Caco-2 (cell line): ENCODE measurements around the gene ST8SIA1. TPM values are rescaled to one million over a fixed set of nuclear protein-coding genes. Genes with fewer than 3 reads are reported as not detected.

Experiments used
- BruUV-seq: library from RNA; stranded (reverse); fragments of 400-500 nt; replicated peaks from 2 replicates; lab custom pipeline; 2021; lab: Mats Ljungman, UMichigan
- CTCF ChIA-PET: fragments of 300-600 bp; sonication (Branson Sonifier 250); formaldehyde crosslinking; loops from one replicate; lab custom pipeline; 2022; ENCODE audit warnings: antibody characterized with exemption; lab: Charles Lee
- POLR2A ChIA-PET: fragments of 300-600 bp; sonication (Branson Sonifier 250); formaldehyde crosslinking; loops from one replicate; lab custom pipeline; 2022; ENCODE audit warnings: antibody characterized with exemption; lab: Charles Lee
- DNase-seq, 2 experiments: peaks; one replicate each; pipeline versions ENCODE4 v3.0.0 to v3.0.0-alpha.2; 2020 to 2022
- H3K27me3 ChIP-seq: replicated peaks from 2 replicates; pipeline ENCODE4 v1.6.0; 2011; ENCODE audit warnings: low read length; ENCODE audit not compliant: control insufficient read depth, insufficient read depth
- H3K36me3 ChIP-seq: 2 replicates; pipeline ENCODE4 v1.5.1; 2011; ENCODE audit warnings: low read length; ENCODE audit not compliant: control insufficient read depth, insufficient read depth
- H3K4me1 ChIP-seq: fragments of 250-450 bp; sonication (Bioruptor Pico); 2 replicates; pipeline ENCODE4 v1.5.1; 2020; ENCODE audit warnings: mild to moderate bottlenecking
- H3K4me3 ChIP-seq: 2 replicates; pipeline ENCODE4 v1.5.1; 2011; ENCODE audit warnings: low read depth, mild to moderate bottlenecking, control low read depth, low read length
- H3K9me3 ChIP-seq: fragments of 250-450 bp; sonication (Bioruptor Pico); 2 replicates; pipeline ENCODE4 v1.5.1; 2020; ENCODE audit warnings: mild to moderate bottlenecking, moderate library complexity
- H3K27ac Mint-ChIP-seq: one replicate; pipeline ENCODE4 v1.8.0; 2022; ENCODE audit warnings: mixed read lengths; ENCODE audit not compliant: unreplicated experiment
- H3K27me3 Mint-ChIP-seq: one replicate; pipeline ENCODE4 v1.8.0; 2022; ENCODE audit warnings: mixed read lengths; ENCODE audit not compliant: insufficient read depth, unreplicated experiment
- H3K36me3 Mint-ChIP-seq: one replicate; pipeline ENCODE4 v1.8.0; 2022; ENCODE audit warnings: mild to moderate bottlenecking, mixed read lengths; ENCODE audit not compliant: insufficient read depth, unreplicated experiment
- H3K4me1 Mint-ChIP-seq: one replicate; pipeline ENCODE4 v1.8.0; 2022; ENCODE audit warnings: low read depth, mixed read lengths; ENCODE audit not compliant: unreplicated experiment
- H3K4me3 Mint-ChIP-seq: one replicate; pipeline ENCODE4 v1.8.0; 2022; ENCODE audit warnings: mild to moderate bottlenecking, moderate library complexity, mixed read lengths; ENCODE audit not compliant: unreplicated experiment
- H3K9me3 Mint-ChIP-seq: one replicate; pipeline ENCODE4 v1.8.0; 2022; ENCODE audit warnings: mixed read lengths; ENCODE audit not compliant: unreplicated experiment
- intact Hi-C: fragments of 100-400 bp; cut with micrococcal nuclease; formaldehyde crosslinking; loops from one replicate; pipeline ENCODE4 v1.10.0; 2022; ENCODE audit not compliant: unreplicated experiment
- total RNA-seq: library from RNA; stranded (reverse); gene quantifications from 2 replicates; pipeline ENCODE4 v1.2.3, GENCODE V29; 2022
- TF ChIP-seq, protein P1 (sequence below), 2 experiments: fragments of 200-600 bp in 1 of 2; IDR thresholded peaks; 1 replicate in 1 of 2; 2 replicates in 1 of 2; pipeline versions ENCODE4 v1.5.1 to v1.8.0; 2011 to 2022; ENCODE audit warnings: antibody characterized with exemption in 1 of 2, control low read depth in 1 of 2, inconsistent platforms in 1 of 2, low read depth in 1 of 2, low read length in 1 of 2, mild to moderate bottlenecking in 1 of 2, moderate library complexity in 1 of 2; ENCODE audit not compliant: insufficient read depth in 1 of 2, severe bottlenecking in 1 of 2, unreplicated experiment in 1 of 2

The ST8SIA1 gene
- total RNA-seq, 1 experiment from 2014 or later: not detected

DNA sequence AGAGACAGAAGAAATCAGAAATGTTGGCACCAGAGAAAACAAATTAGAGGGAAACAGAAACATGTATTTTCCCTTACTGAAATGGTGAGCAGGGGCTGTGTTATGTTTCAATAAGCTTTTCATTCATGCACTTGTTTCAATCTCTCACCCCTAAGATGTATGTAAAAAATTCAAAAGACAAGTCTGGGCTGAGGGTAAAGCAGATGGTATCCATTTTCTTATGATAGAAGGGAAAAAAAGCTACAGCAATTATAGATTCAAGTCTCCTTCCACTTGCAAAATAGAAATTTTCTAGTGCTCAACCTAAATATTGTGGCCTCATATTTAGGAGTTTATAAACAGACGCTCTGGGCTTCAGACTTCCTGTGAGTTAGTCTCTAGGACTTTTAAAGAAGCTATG lies 138.3 kb downstream of the ST8SIA1 start:
- Histone ChIP-seq H3K27me3 (0 out of 2 replicates have a peak, but pooled peaks cover 2% of the 10 kb centered on the region), H3K4me1 (peaks cover 7% of the 10 kb centered on the region), H3K36me3 (no peaks in the 10 kb centered on the region), H3K9me3 (no peaks in the 10 kb centered on the region), H3K4me3 (no peak overlapping the region)
- intact Hi-C loops: no loop called here
- TF ChIP-seq, protein P1, sequence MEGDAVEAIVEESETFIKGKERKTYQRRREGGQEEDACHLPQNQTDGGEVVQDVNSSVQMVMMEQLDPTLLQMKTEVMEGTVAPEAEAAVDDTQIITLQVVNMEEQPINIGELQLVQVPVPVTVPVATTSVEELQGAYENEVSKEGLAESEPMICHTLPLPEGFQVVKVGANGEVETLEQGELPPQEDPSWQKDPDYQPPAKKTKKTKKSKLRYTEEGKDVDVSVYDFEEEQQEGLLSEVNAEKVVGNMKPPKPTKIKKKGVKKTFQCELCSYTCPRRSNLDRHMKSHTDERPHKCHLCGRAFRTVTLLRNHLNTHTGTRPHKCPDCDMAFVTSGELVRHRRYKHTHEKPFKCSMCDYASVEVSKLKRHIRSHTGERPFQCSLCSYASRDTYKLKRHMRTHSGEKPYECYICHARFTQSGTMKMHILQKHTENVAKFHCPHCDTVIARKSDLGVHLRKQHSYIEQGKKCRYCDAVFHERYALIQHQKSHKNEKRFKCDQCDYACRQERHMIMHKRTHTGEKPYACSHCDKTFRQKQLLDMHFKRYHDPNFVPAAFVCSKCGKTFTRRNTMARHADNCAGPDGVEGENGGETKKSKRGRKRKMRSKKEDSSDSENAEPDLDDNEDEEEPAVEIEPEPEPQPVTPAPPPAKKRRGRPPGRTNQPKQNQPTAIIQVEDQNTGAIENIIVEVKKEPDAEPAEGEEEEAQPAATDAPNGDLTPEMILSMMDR (IDR thresholded peaks at IDR 0.05; ENCODE audit: insufficient read depth in 1 of 2, low read depth in 1 of 2, low read length in 1 of 2, severe bottlenecking in 1 of 2, unreplicated experiment in 1 of 2): no peak
- no TSS peak for BruUV-seq
- Mint-ChIP-seq H3K27ac (no peak overlapping the region), H3K36me3 (no peaks in the 10 kb centered on the region), H3K9me3 (no peaks in the 10 kb centered on the region), H3K27me3 (peaks cover 7% of the 10 kb centered on the region), H3K4me3 (no peak overlapping the region), H3K4me1 (peaks cover 3% of the 10 kb centered on the region)
- POLR2A ChIA-PET: no interaction called here
- DNase-seq: no peak
- CTCF ChIA-PET: no interaction called here

DNA sequence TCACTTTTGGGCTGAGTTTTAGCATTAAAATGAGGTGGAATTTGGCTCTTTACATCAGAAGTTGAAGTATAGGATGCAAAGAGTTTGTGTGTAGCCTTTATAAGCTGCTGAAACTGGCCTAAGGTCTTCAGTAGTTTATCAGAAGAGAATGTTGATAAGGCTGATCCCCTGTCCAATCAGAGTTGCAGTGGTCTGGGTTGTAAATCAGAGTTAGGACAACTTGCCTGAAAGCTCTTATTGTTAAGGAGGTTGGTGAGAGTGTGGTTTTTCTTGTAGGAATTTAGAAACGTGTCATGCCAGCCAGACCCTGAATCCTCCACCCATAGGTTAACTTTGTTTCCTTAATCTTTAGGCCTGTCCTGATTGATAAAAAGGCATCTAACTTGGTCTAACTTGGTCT lies 143.5 kb downstream of the ST8SIA1 start:
- Histone ChIP-seq H3K27me3 (no peaks in the 10 kb centered on the region), H3K9me3 (no peaks in the 10 kb centered on the region), H3K4me3 (no peak overlapping the region), H3K4me1 (peaks cover 18% of the 10 kb centered on the region), H3K36me3 (no peaks in the 10 kb centered on the region)
- no peak overlapping the region for H3K27ac Mint-ChIP-seq
- CTCF ChIA-PET: interaction anchor here (0.7 kb wide), 1 partner anchor 145 kb away, joined by 4 read pairs; no protein-coding TSS in a partner anchor
- peaks cover 12% of the 10 kb centered on the region for H3K27me3 Mint-ChIP-seq
- intact Hi-C loops: loop anchor here (5.0 kb wide), 1 partner anchor 251 kb away; no protein-coding TSS in a partner anchor
- H3K9me3 Mint-ChIP-seq: no peaks in the 10 kb centered on the region
- no TSS peak for BruUV-seq
- H3K4me3 Mint-ChIP-seq: no peak overlapping the region
- TF ChIP-seq, protein P1 (IDR thresholded peaks at IDR 0.05; ENCODE audit: insufficient read depth in 1 of 2, low read depth in 1 of 2, low read length in 1 of 2, severe bottlenecking in 1 of 2, unreplicated experiment in 1 of 2): no peak
- POLR2A ChIA-PET: no interaction called here
- peak; percentile 29 to 54 for DNase-seq
- peaks cover 13% of the 10 kb centered on the region for H3K4me1 Mint-ChIP-seq
- no peaks in the 10 kb centered on the region for H3K36me3 Mint-ChIP-seq

DNA sequence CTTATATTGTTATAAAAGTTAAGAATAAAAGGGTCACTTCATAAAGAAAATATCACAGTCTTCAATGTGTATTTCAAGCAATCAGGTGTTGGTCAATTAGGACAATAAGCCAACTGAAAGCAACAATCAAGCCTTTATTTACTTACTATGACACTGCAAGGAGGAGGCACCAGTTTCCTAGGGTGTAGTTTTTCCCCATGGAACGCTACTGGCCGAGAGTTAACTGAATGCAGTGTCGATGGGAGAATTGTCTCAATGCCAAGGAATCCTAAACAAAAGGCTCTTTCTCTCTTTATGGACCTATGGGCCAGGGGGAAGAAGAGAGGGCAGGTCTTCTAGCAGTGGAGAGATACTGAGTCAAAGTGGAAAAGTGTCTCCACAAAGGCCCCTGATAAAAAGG lies 146.1 kb downstream of the ST8SIA1 start:
- H3K4me1 ChIP-seq: peaks cover 18% of the 10 kb centered on the region
- CTCF ChIA-PET: no interaction called here
- no peak for DNase-seq
- H3K27me3 Mint-ChIP-seq: peaks cover 10% of the 10 kb centered on the region
- no peak overlapping the region for H3K27ac Mint-ChIP-seq
- H3K9me3 ChIP-seq: no peaks in the 10 kb centered on the region
- peaks cover 13% of the 10 kb centered on the region for H3K4me1 Mint-ChIP-seq
- H3K36me3 Mint-ChIP-seq: no peaks in the 10 kb centered on the region
- TF ChIP-seq, protein P1 (IDR thresholded peaks at IDR 0.05; ENCODE audit: insufficient read depth in 1 of 2, low read depth in 1 of 2, low read length in 1 of 2, severe bottlenecking in 1 of 2, unreplicated experiment in 1 of 2): no peak
- no TSS peak for BruUV-seq
- no peaks in the 10 kb centered on the region for H3K27me3 ChIP-seq
- no peak overlapping the region for H3K4me3 Mint-ChIP-seq
- intact Hi-C loops: no loop called here
- POLR2A ChIA-PET: no interaction called here
- H3K9me3 Mint-ChIP-seq: no peaks in the 10 kb centered on the region
- no peak overlapping the region for H3K4me3 ChIP-seq
- H3K36me3 ChIP-seq: no peaks in the 10 kb centered on the region
